PC-3 (cell line): Measurements from ENCODE around the gene HMX3. TPM values are rescaled to one million over a fixed set of nuclear protein-coding genes. Genes with fewer than 3 reads are reported as not detected.
A peak's percentile ranks its signal among the peaks of the same experiment; 100 is the strongest.

Experiments
- ATAC-seq: fragments of 200-7000 bp; cut with Tn5 transposase; 2 replicates; pipeline ENCODE4 v1.9.1; 2020; ENCODE audit warnings: mild to moderate bottlenecking, moderate library complexity
- BruUV-seq: library from RNA; stranded (reverse); fragments of 400-500 nt; replicated peaks from 2 replicates; lab custom pipeline; 2021; lab: Mats Ljungman, UMichigan
- CTCF ChIA-PET: fragments of 300-600 bp; sonication (Branson Sonifier 250); formaldehyde crosslinking; loops from one replicate; lab custom pipeline; 2022; ENCODE audit warnings: antibody characterized with exemption; lab: Charles Lee
- POLR2A ChIA-PET: fragments of 300-600 bp; sonication (Branson Sonifier 250); formaldehyde crosslinking; loops from one replicate; lab custom pipeline; 2022; ENCODE audit warnings: antibody characterized with exemption; ENCODE audit not compliant: unreplicated experiment; lab: Charles Lee
- DNase-seq: peaks from one replicate; pipeline ENCODE4 v3.0.0-alpha.2; 2015
- H2AFZ ChIP-seq: fragments of 300-600 bp; sonication (generic); 2 replicates; pipeline ENCODE4 v1.6.0; 2016; ENCODE audit warnings: antibody characterized with exemption, low read length
- H3F3A ChIP-seq: fragments of 300-600 bp; sonication (generic); one replicate; pipeline ENCODE4 v1.6.0; 2017; ENCODE audit warnings: antibody characterized with exemption, low read length, control low read depth, mild to moderate bottlenecking; ENCODE audit not compliant: unreplicated experiment
- H3K27ac ChIP-seq: fragments of 300-600 bp; sonication (generic); 2 replicates; pipeline ENCODE4 v1.5.1; 2016; ENCODE audit warnings: mild to moderate bottlenecking, low read length
- H3K27me3 ChIP-seq: fragments of 300-600 bp; sonication (generic); 2 replicates; pipeline ENCODE4 v1.6.1; 2016; ENCODE audit warnings: low read length, mixed read lengths
- H3K36me3 ChIP-seq: fragments of 300-600 bp; sonication (generic); 2 replicates; pipeline ENCODE4 v1.6.1; 2016; ENCODE audit warnings: low read depth, mixed run types, low read length, mixed read lengths
- H3K4me1 ChIP-seq: fragments of 300-600 bp; sonication (generic); 2 replicates; pipeline ENCODE4 v1.5.1; 2016; ENCODE audit warnings: low read length; ENCODE audit not compliant: insufficient read depth
- H3K4me2 ChIP-seq: fragments of 300-600 bp; sonication (generic); 2 replicates; pipeline ENCODE4 v1.6.0; 2016; ENCODE audit warnings: low read length
- H3K4me3 ChIP-seq: fragments of 300-600 bp; sonication (generic); 2 replicates; pipeline ENCODE4 v1.5.1; 2016; ENCODE audit warnings: mild to moderate bottlenecking, low read length, mixed read lengths
- H3K79me2 ChIP-seq: fragments of 300-600 bp; sonication (generic); 2 replicates; pipeline ENCODE4 v1.6.1; 2017; ENCODE audit warnings: low read length, mixed read lengths
- H3K9ac ChIP-seq: fragments of 300-600 bp; sonication (generic); 2 replicates; pipeline ENCODE4 v1.6.0; 2016; ENCODE audit warnings: mild to moderate bottlenecking, low read length
- H3K9me2 ChIP-seq: fragments of 300-600 bp; sonication (generic); replicated peaks from 2 replicates; pipeline ENCODE4 v1.6.1; 2016; ENCODE audit warnings: mixed run types, low read length, mixed read lengths
- H3K9me3 ChIP-seq: fragments of 300-600 bp; sonication (generic); 2 replicates; pipeline ENCODE4 v1.6.1; 2016; ENCODE audit warnings: low read length, mixed read lengths
- H4K20me1 ChIP-seq: fragments of 300-600 bp; sonication (generic); 2 replicates; pipeline ENCODE4 v1.6.1; 2016; ENCODE audit warnings: low read length, mixed read lengths
- CTCF ChIP-seq: fragments of 300-600 bp; sonication (generic); conservative IDR thresholded peaks from 2 replicates; pipeline ENCODE4 v1.5.1; 2017; ENCODE audit warnings: antibody characterized with exemption, low read depth, mild to moderate bottlenecking, low read length
- EZH2 ChIP-seq: fragments of 300-600 bp; sonication (generic); IDR thresholded peaks from one replicate; pipeline ENCODE4 v1.6.1; 2017; ENCODE audit warnings: antibody characterized with exemption, mild to moderate bottlenecking, low read length; ENCODE audit not compliant: unreplicated experiment
- EZH2phosphoT487 ChIP-seq: fragments of 300-600 bp; sonication (generic); IDR thresholded peaks from 2 replicates; pipeline ENCODE4 v1.6.1; 2018; ENCODE audit warnings: mild to moderate bottlenecking, antibody characterized with exemption, low read length, borderline replicate concordance
- intact Hi-C: fragments of 100-400 bp; cut with micrococcal nuclease; formaldehyde crosslinking; loops from 2 replicates; pipeline ENCODE4 v1.9.0; 2023
- total RNA-seq: library from RNA; depleted of rRNA; stranded (reverse); fragments of >200 nt; gene quantifications from 2 replicates; pipeline ENCODE4 v1.2.3, GENCODE V29; 2014

The HMX3 gene
- total RNA-seq, 1 experiment from 2014 or later, result 0.51 TPM

DNA sequence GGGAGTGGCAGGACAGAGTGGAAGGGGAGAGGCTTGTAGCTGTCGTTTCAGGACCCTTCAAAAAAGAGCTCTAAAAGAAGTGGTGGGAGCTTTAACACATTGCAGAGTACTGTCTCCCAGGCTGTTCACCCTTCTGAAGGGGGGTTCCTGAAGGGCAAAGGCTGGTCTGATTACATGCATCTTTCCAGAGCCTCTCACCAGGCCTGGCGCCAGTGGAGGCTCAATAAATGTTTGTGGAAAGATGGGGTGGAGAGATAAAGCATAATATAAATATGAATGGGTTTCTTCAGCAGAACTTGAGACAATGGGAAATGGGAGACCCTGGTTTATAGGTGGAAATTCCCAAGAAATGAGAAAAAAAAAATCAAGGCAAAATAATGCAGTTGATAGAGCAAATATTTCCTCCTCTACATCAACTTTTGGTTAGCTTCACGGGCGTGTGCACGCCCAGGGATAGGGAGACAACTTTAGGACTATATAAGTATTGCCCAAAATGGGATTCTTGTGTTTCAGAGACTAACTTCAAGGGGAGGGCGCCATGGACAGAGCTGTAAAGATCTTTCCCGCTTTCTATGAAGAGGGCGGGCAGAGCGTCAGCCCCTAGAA lies 17.8 kb downstream of the HMX3 start:
- H3K9me2 ChIP-seq, result no peaks in the 10 kb centered on the region
- no peak for ATAC-seq
- no peaks in the 10 kb centered on the region for H3F3A ChIP-seq
- peaks cover 29% of the 10 kb centered on the region for H3K4me1 ChIP-seq
- H3K27me3 ChIP-seq, result no peaks in the 10 kb centered on the region
- intact Hi-C loops, result loop anchor here (2.0 kb wide), 2 partner anchors 145 to 227 kb away; partner anchors contain the start of genes ACADSB and IKZF5
- peaks cover 32% of the 10 kb centered on the region for H3K36me3 ChIP-seq
- POLR2A ChIA-PET, result interaction anchor here (0.5 to 0.7 kb wide), 4 partner anchors 8 to 148 kb away, joined by 3 to 6 read pairs (median 5); no protein-coding TSS in a partner anchor
- no peak overlapping the region for H3K27ac ChIP-seq
- peak overlapping the region; percentile 33; the same call in 1 of the 2 replicates for H3K4me2 ChIP-seq
- H2AFZ ChIP-seq, result peak overlapping the region; percentile 75
- DNase-seq, result no peak
- CTCF ChIA-PET, result interaction anchor here (0.7 to 0.8 kb wide), 2 partner anchors 15 to 131 kb away, joined by 3 to 5 read pairs; no protein-coding TSS in a partner anchor
- H3K4me3 ChIP-seq, result no peak overlapping the region
- H3K9ac ChIP-seq, result no peak overlapping the region
- TF ChIP-seq EZH2 (no peak), CTCF (no peak), EZH2phosphoT487 (no peak)
- no TSS peak for BruUV-seq
- peaks cover 34% of the 10 kb centered on the region for H4K20me1 ChIP-seq
- peaks cover 45% of the 10 kb centered on the region for H3K79me2 ChIP-seq
- H3K9me3 ChIP-seq, result no peaks in the 10 kb centered on the region

GRCh38 chr10:123154092-123154710 lies 18.4 kb downstream of the HMX3 start, which contains the start of gene BUB3:
BUB3 (plus strand) TSS chr10:123154402; CDS start chr10:123154918, 516 bp downstream.
- H3K4me2 ChIP-seq, result peak within 1 kb of the TSS; percentile 76
- H4K20me1 ChIP-seq, result peaks cover 40% of the 10 kb centered on the region
- no peaks in the 10 kb centered on the region for H3K27me3 ChIP-seq
- BruUV-seq, result no TSS peak
- intact Hi-C loops, result loop anchor here (2.0 kb wide), 2 partner anchors 145 to 227 kb away; partner anchors contain the start of genes ACADSB and IKZF5
- no peaks in the 10 kb centered on the region for H3K9me2 ChIP-seq
- H3K79me2 ChIP-seq, result peaks cover 51% of the 10 kb centered on the region
- TF ChIP-seq EZH2 (no peak), EZH2phosphoT487 (no peak), CTCF (no peak)
- H3K4me1 ChIP-seq, result peaks cover 35% of the 10 kb centered on the region
- ATAC-seq (peak; percentile 94), DNase-seq (peak; percentile 97)
- ChIA-PET POLR2A (interaction anchor here (0.6 to 0.7 kb wide), 3 partner anchors 12 to 147 kb away, joined by 5 to 6 read pairs (median 5); no protein-coding TSS in a partner anchor), CTCF (interaction anchor here (0.7 to 0.8 kb wide), 2 partner anchors 16 to 130 kb away, joined by 3 to 5 read pairs; no protein-coding TSS in a partner anchor)
- H3K9me3 ChIP-seq, result no peaks in the 10 kb centered on the region
- peaks cover 38% of the 10 kb centered on the region for H3K36me3 ChIP-seq
- peak within 1 kb of the TSS; percentile 100 for H3K9ac ChIP-seq
- H3K4me3 ChIP-seq, result peak within 1 kb of the TSS; percentile 100
- H3F3A ChIP-seq, result no peaks in the 10 kb centered on the region
- peak within 1 kb of the TSS; percentile 91 for H2AFZ ChIP-seq
- H3K27ac ChIP-seq, result peak within 1 kb of the TSS; percentile 87
